Adrenal gland (tissue), 12 donors: ENCODE measurements around the gene ST6GALNAC3. TPM values are rescaled to one million over a fixed set of nuclear protein-coding genes. Genes with fewer than 3 reads are reported as not detected.

ENCODE experiments used
- DNase-seq, 7 donors: peaks; one replicate each; pipeline ENCODE4 v3.0.0-alpha.2; 2019 to 2020
- H3K27ac ChIP-seq, 5 donors: fragments of 200-600 bp; sonication (generic) in 4 of 5; 1 replicate in 3 of 5; 2 replicates in 2 of 5; pipeline versions ENCODE4 v1.5.1 to v1.8.0; 2016 to 2020; ENCODE audit warnings: mild to moderate bottlenecking in 1 of 5
- H3K27me3 ChIP-seq: fragments of 200-600 bp; 2 replicates; pipeline ENCODE4 v1.8.0; 2021
- H3K36me3 ChIP-seq, 2 donors: fragments of 200-600 bp; replicated peaks in 1 of 2; 1 replicate in 1 of 2; 2 replicates in 1 of 2; pipeline versions ENCODE4 v1.5.1 to v1.8.0; 2018 to 2022
- H3K4me1 ChIP-seq, 2 donors: fragments of 200-600 bp; replicated peaks in 1 of 2; 1 replicate in 1 of 2; 2 replicates in 1 of 2; pipeline versions ENCODE4 v1.5.1 to v1.8.0; 2018 to 2021
- H3K4me3 ChIP-seq, 4 donors: fragments of 200-600 bp; sonication (generic) in 3 of 4; one replicate each; pipeline ENCODE4 v1.5.1; 2016 to 2018
- H3K9me3 ChIP-seq, 3 donors: fragments of 200-600 bp; sonication (generic) in 1 of 3; replicated peaks in 1 of 3; 1 replicate in 2 of 3; 2 replicates in 1 of 3; pipeline versions ENCODE4 v1.5.1 to v1.8.0; 2016 to 2021
- POLR2A ChIP-seq, 2 donors: fragments of 450-650 bp; IDR thresholded peaks; one replicate each; pipeline ENCODE4 v1.6.1; 2017; ENCODE audit warnings: antibody characterized with exemption in 2 of 2, mild to moderate bottlenecking in 2 of 2, moderate library complexity in 1 of 2
- WGBS, 4 donors: extraction: QIAGEN DNeasy Blood & Tissue Kit in 2 of 4; methylation state at CpG; one replicate each; pipeline versions ENCODE4 v1.1.5 to v1.1.7; 2013 to 2017; 5-methylcytosine and 5-hydroxymethylcytosine counted together
- intact Hi-C, 2 donors: fragments of 100-400 bp; cut with DNase I; formaldehyde crosslinking; loops; one replicate each; pipeline versions ENCODE4 v1.14.1 to v1.15.0; 2022 to 2023
- polyA plus RNA-seq, 3 donors: library from polyadenylated mRNA; stranded (reverse); fragments of 200-250 nt in 2 of 3; fragments of 350-450 nt in 1 of 3; fragmentation: Illumina TruSeq in 1 of 3; extraction: RNeasy Lipid Tissue Mini Kit (QIAGEN cat#74804) in 1 of 3; gene quantifications; one replicate each; pipeline ENCODE4 v1.2.3, GENCODE V29; 2013 to 2014
- total RNA-seq, 9 donors: library from RNA; depleted of rRNA in 4 of 9; stranded (reverse); fragments of >200 nt in 4 of 9; fragments of 120-200 nt in 1 of 9; fragmentation: NEBNext Ultra II Directional in 1 of 9; extraction: Animal tissue kit (Norgen Biotek cat#: 25700) in 1 of 9; gene quantifications; one replicate each; pipeline versions ENCODE4 v1.1.0 to v1.2.4, GENCODE V29; 2013 to 2023
- TF ChIP-seq, protein P1 (sequence below), 6 experiments: fragments of 450-650 bp in 4 of 6; fragments of 200-600 bp in 2 of 6; sonication (generic) in 1 of 6; IDR thresholded peaks; 1 replicate in 5 of 6; 2 replicates in 1 of 6; pipeline versions ENCODE4 v1.5.1 to v1.8.0; 2016 to 2021; ENCODE audit warnings: antibody characterized with exemption in 6 of 6, mild to moderate bottlenecking in 2 of 6, moderate library complexity in 1 of 6
- donor health status: healthy with polysubstance abuse.
- donor health status: Bipolar disorder and iron deficiency.
- donor health status: DM: yes; HTN: yes; CAD: no.
- donor health status: DM: no; HTN: no; CAD: no.
- donor health status: DM: no; HTN: no; CAD: no.
- donor health status: DM: yes; HTN: yes; CAD: no.

ST6GALNAC3 gene
- total and polyA plus RNA-seq, 12 donors, result 1.4 to 11.5 (median 5.9) TPM

DNA sequence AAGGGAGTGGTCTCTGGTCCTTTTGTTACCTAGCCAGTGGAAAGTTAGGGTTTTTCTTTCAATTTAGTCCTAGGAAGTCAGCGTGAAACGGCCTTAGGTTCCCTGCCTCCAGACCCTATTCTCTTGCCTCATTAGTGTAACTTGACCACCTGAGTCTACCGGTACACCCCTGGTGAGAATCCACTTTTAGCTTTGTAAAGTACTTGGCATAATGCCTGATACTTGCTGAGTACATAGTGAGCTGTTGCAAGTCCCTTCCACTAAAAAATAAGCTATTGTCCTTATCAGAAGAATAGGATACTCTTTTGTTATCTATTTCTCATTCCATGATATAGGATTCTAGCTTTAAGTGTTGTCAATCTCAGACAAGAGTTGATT is 228.8 kb downstream of the ST6GALNAC3 start:
- intact Hi-C loops, result no loop called here
- H3K4me3 ChIP-seq, result no peak overlapping the region
- H3K9me3 ChIP-seq, result no peaks in the 10 kb centered on the region
- 89 to 98% (median 93%) methylated on average over 3 of the region's 3 CpGs for WGBS, 4 donors
- no peak for DNase-seq
- H3K36me3 ChIP-seq, result no peaks in the 10 kb centered on the region
- no peak for TF ChIP-seq POLR2A (IDR thresholded peaks at IDR 0.05)
- TF ChIP-seq, protein P1, sequence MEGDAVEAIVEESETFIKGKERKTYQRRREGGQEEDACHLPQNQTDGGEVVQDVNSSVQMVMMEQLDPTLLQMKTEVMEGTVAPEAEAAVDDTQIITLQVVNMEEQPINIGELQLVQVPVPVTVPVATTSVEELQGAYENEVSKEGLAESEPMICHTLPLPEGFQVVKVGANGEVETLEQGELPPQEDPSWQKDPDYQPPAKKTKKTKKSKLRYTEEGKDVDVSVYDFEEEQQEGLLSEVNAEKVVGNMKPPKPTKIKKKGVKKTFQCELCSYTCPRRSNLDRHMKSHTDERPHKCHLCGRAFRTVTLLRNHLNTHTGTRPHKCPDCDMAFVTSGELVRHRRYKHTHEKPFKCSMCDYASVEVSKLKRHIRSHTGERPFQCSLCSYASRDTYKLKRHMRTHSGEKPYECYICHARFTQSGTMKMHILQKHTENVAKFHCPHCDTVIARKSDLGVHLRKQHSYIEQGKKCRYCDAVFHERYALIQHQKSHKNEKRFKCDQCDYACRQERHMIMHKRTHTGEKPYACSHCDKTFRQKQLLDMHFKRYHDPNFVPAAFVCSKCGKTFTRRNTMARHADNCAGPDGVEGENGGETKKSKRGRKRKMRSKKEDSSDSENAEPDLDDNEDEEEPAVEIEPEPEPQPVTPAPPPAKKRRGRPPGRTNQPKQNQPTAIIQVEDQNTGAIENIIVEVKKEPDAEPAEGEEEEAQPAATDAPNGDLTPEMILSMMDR (IDR thresholded peaks at IDR 0.05), result no peak
- no peaks in the 10 kb centered on the region for H3K4me1 ChIP-seq
- H3K27me3 ChIP-seq, result no peaks in the 10 kb centered on the region
- no peak overlapping the region for H3K27ac ChIP-seq

DNA sequence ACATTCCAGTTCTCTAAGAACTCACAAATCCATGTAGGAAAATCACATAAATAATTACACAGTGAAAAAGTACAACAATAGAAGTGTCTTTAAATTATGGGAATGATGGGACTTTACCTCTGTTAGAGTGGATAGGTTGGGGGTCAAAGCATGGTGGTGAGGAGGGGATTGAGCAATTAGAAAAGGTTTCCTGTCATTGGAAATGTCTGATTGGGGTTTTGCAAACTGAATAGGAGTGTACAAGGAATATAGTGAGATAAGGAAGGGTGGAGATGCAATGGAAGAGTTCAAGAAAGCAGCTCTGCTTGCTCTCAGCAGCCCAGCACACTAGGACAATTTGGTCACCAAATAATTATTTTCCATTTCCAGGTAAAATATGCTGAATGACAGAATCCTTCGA is 238.8 kb downstream of the ST6GALNAC3 start:
- DNase-seq, result no peak
- Histone ChIP-seq H3K27me3 (no peaks in the 10 kb centered on the region), H3K4me3 (no peak overlapping the region), H3K27ac (no peak overlapping the region), H3K9me3 (no peaks in the 10 kb centered on the region), H3K4me1 (no peaks in the 10 kb centered on the region), H3K36me3 (no peaks in the 10 kb centered on the region)
- TF ChIP-seq, protein P1 (IDR thresholded peaks at IDR 0.05), result no peak
- TF ChIP-seq POLR2A (IDR thresholded peaks at IDR 0.05), result no peak
- intact Hi-C loops, result no loop called here
- WGBS, 4 donors, result 69 to 88% (median 82%) methylated on average over 1 of the region's 1 CpG

DNA sequence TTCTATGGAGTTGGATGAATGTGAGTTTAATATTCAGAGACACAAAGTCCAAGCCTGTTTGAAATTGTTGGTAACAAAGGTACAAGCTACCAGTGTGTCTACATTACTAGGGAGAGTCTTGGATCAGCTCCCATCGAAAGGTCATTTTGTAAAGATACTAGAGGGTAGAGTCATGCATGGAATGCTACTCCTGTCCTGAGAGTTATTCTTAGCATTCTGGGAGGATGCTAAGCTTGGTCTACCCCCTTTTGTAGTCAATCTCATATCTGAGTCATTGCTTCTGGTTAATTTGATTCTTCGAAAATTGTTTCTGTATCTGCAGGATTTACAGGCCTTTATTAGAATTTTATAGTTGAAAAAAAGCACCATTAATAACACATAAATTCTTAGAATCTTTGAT is 240.2 kb downstream of the ST6GALNAC3 start:
- no peak for TF ChIP-seq POLR2A (IDR thresholded peaks at IDR 0.05)
- no peak overlapping the region for H3K27ac ChIP-seq
- DNase-seq, result no peak
- H3K9me3 ChIP-seq, result no peaks in the 10 kb centered on the region
- H3K36me3 ChIP-seq, result no peaks in the 10 kb centered on the region
- intact Hi-C loops, result no loop called here
- no peak overlapping the region for H3K4me3 ChIP-seq
- 75 to 85% (median 80%) methylated on average over 2 of the region's 2 CpGs for WGBS, 4 donors
- no peaks in the 10 kb centered on the region for H3K4me1 ChIP-seq
- no peaks in the 10 kb centered on the region for H3K27me3 ChIP-seq

DNA sequence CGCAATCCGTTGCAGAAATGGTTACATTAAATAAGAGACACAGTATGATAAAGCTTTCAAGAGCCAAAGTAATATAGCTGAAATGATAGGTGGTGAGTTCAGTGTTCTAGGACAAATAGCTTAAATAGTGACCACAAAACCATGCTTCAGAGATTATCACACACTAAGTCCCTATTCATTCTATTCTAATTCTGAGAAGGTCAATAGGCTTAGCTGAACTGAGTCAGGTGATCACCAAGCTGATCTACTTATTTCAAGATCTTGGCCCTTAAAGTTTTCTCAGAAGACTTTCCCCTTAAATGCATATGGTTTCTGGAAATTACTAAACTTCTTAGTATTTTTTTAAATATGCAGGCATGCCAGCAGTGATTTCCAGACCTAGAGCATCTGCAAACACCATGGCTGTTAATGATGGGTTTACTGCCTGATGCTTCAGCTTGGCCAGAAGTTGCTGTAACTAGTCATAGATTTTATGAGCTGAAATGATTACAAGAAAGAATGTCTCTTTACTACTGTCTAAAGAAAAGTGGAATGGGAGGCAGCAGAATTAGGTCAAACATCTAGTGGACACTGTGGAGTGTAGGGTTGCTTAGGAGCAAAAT is 242.9 kb downstream of the ST6GALNAC3 start:
- Histone ChIP-seq H3K4me3 (no peak overlapping the region), H3K27me3 (no peaks in the 10 kb centered on the region), H3K36me3 (no peaks in the 10 kb centered on the region), H3K4me1 (no peaks in the 10 kb centered on the region), H3K9me3 (no peaks in the 10 kb centered on the region), H3K27ac (no peak overlapping the region)
- WGBS, 4 donors, result 81 to 96% (median 95%) methylated on average over 2 of the region's 2 CpGs
- TF ChIP-seq POLR2A (IDR thresholded peaks at IDR 0.05), result no peak
- TF ChIP-seq, protein P1 (IDR thresholded peaks at IDR 0.05), result no peak
- DNase-seq, result no peak
- intact Hi-C loops, result no loop called here

DNA sequence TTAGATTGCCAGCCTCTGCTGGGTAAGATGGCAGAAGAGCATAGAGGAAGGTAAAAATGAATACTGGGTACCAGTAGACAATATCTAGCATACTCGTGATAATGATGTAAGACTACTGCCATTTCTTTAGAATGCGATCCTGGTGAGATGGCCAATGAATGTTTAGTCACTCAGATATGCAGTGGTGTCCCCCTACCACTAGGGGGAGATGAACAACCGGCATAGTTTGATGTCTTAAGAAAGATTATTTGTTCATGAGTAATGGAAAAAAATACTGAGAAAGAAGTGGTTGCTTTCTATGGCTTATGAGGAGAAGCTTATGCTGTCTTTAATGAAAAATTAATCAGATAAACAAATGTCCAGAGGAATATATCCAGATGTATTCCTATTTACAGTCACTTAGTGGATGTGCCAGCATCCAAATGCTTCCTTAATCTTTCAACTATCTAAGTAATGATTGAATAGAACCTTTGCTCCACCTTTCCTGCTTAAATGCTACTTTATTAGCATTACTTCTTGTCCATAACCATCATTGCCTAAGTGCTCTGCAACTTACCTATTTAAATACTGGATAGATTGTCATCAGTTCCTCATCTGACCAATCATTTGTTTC is 256.6 kb downstream of the ST6GALNAC3 start:
- DNase-seq, result peak; percentile 38 to 79 (median 56)
- Histone ChIP-seq H3K9me3 (no peaks in the 10 kb centered on the region), H3K4me3 (no peak overlapping the region), H3K36me3 (no peaks in the 10 kb centered on the region), H3K27me3 (no peaks in the 10 kb centered on the region), H3K4me1 (peaks cover 0 to 6% of the 10 kb centered on the region in 2 donors), H3K27ac (no peak overlapping the region)
- TF ChIP-seq, protein P1 (IDR thresholded peaks at IDR 0.05), result peak; percentile 85 to 94 (median 88)
- TF ChIP-seq POLR2A (IDR thresholded peaks at IDR 0.05), result no peak
- WGBS, 4 donors, result 5 to 11% (median 10%) methylated on average over 3 of the region's 3 CpGs
- intact Hi-C loops, result loop anchor here in 1 of 2 donors (5.0 kb wide), 1 partner anchor 791 kb away; no protein-coding TSS in a partner anchor
